NCI-H1417 (cell line): ENCODE data around the gene TRIO.

ENCODE experiments used
- DNase-seq, 3 experiments: peaks; one replicate each; lab custom pipeline; 2025; lab: John Stamatoyannopoulos, UW

The TRIO gene

GRCh38 chr5:14264605-14265316, 121.6 kb downstream of the TRIO start:
- peak; percentile 96 to 98 (median 97) for DNase-seq

- peak in 1 of 3 experiments; percentile 28 for DNase-seq
These were observed 122.4 kb downstream of the TRIO start for GRCh38 chr5:14265570-14265969.

- DNase-seq = peak in 1 of 3 experiments; percentile 19
These were observed 123.0 kb downstream of the TRIO start for GRCh38 chr5:14266171-14266570.

GRCh38 chr5:14266686-14267085, 123.5 kb downstream of the TRIO start:
- DNase-seq = peak in 1 of 3 experiments; percentile 15

GRCh38 chr5:14267166-14267838, 124.2 kb downstream of the TRIO start:
- DNase-seq = no peak

- no peak for DNase-seq
These were observed 125.0 kb downstream of the TRIO start for GRCh38 chr5:14267991-14268708.

GRCh38 chr5:14268738-14269137, 125.6 kb downstream of the TRIO start:
- DNase-seq = peak in 1 of 3 experiments; percentile 25

- DNase-seq = peak in 2 of 3 experiments; percentile 69 to 91
These were observed 126.3 kb downstream of the TRIO start for GRCh38 chr5:14269395-14269794.

- DNase-seq = peak; percentile 41 to 78 (median 58)
These were observed 127.1 kb downstream of the TRIO start for GRCh38 chr5:14270209-14270702.

- no peak for DNase-seq
These were observed 129.5 kb downstream of the TRIO start for GRCh38 chr5:14272548-14273205.

- no peak for DNase-seq
These were observed 130.1 kb downstream of the TRIO start for GRCh38 chr5:14273207-14273767.

- no peak for DNase-seq
These were observed 133.2 kb downstream of the TRIO start for GRCh38 chr5:14276380-14276779.

GRCh38 chr5:14277385-14278320, 134.5 kb downstream of the TRIO start:
- no peak for DNase-seq

GRCh38 chr5:14280294-14280854, 137.2 kb downstream of the TRIO start:
- DNase-seq = no peak

GRCh38 chr5:14281746-14282181, 138.6 kb downstream of the TRIO start:
- no peak for DNase-seq

- DNase-seq = no peak
These were observed 140.0 kb downstream of the TRIO start for GRCh38 chr5:14283139-14283538.

GRCh38 chr5:14284392-14285148, 141.4 kb downstream of the TRIO start:
- no peak for DNase-seq

- no peak for DNase-seq
These were observed 142.9 kb downstream of the TRIO start for GRCh38 chr5:14286007-14286406.
